Glutamatergic neuron (in vitro differentiated cells): ENCODE data around the gene PTPN14. TPM values are rescaled to one million over a fixed set of nuclear protein-coding genes. Genes with fewer than 3 reads are reported as not detected.

ENCODE experiments used
- DNase-seq: peaks from one replicate; pipeline ENCODE4 v3.0.0; 2022
- H3K27ac Mint-ChIP-seq: one replicate; pipeline ENCODE4 v1.8.0; 2020; ENCODE audit warnings: mild to moderate bottlenecking, mixed read lengths, inconsistent platforms; ENCODE audit not compliant: unreplicated experiment
- H3K27me3 Mint-ChIP-seq: one replicate; pipeline ENCODE4 v1.8.0; 2020; ENCODE audit warnings: mild to moderate bottlenecking, moderate library complexity, mixed read lengths, inconsistent platforms; ENCODE audit not compliant: unreplicated experiment
- H3K36me3 Mint-ChIP-seq: one replicate; pipeline ENCODE4 v1.8.0; 2020; ENCODE audit warnings: mild to moderate bottlenecking, mixed read lengths, inconsistent platforms; ENCODE audit not compliant: unreplicated experiment
- H3K4me1 Mint-ChIP-seq: one replicate; pipeline ENCODE4 v1.8.0; 2020; ENCODE audit warnings: mild to moderate bottlenecking, low read depth, mixed read lengths, inconsistent platforms; ENCODE audit not compliant: unreplicated experiment
- H3K4me3 Mint-ChIP-seq: one replicate; pipeline ENCODE4 v1.8.0; 2020; ENCODE audit warnings: mild to moderate bottlenecking, mixed read lengths, inconsistent platforms; ENCODE audit not compliant: unreplicated experiment
- H3K9me3 Mint-ChIP-seq: one replicate; pipeline ENCODE4 v1.8.0; 2020; ENCODE audit warnings: mild to moderate bottlenecking, moderate library complexity, mixed read lengths, inconsistent platforms; ENCODE audit not compliant: unreplicated experiment
- CTCF ChIP-seq: fragments of 200-600 bp; sonication (generic); IDR thresholded peaks from one replicate; pipeline ENCODE4 v1.5.0; 2021; ENCODE audit not compliant: partially characterized antibody, unreplicated experiment
- total RNA-seq: library from RNA; stranded (reverse); fragmentation: NEBNext Ultra II Directional; extraction: Animal tissue kit (Norgen Biotek cat#: 25700); gene quantifications from one replicate; pipeline ENCODE4 v1.2.1, GENCODE V29; 2021; ENCODE audit not compliant: unreplicated experiment

Gene PTPN14
- total RNA-seq, 1 donor from 2014 or later: 1.7 TPM

GRCh38 chr1:214344897-214345296 is 206.5 kb downstream of the PTPN14 start:
- Mint-ChIP-seq H3K4me3 (no peak overlapping the region), H3K36me3 (peaks cover 6% of the 10 kb centered on the region), H3K27me3 (no peaks in the 10 kb centered on the region)

DNA sequence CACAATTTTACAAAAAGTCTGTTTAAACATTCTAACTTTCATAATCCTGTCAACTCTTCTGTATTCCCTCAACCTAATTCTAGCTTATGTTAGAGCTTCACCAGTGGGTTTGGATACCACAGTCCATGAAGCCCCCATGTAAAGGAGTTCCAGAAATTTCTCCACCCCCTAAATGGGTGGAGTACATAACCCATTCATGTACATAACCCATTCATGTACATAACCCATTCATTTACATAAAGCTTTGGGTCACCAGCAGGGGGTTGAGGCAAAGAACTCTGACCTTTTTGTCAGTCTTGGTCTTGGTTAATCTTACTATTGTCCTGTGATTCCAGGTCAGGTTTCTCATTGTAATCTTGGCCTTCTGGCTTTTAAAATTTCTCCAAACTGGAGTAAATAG is 208.9 kb downstream of the PTPN14 start:
- Mint-ChIP-seq H3K27me3 (no peaks in the 10 kb centered on the region), H3K4me3 (no peak overlapping the region), H3K9me3 (no peaks in the 10 kb centered on the region), H3K4me1 (peaks cover 5% of the 10 kb centered on the region), H3K27ac (no peak overlapping the region), H3K36me3 (peaks cover 6% of the 10 kb centered on the region)
- DNase-seq: no peak
- TF ChIP-seq CTCF: no peak

More at GRCh38 chr1:214344897-214345296, 206.5 kb downstream of the PTPN14 start:
- no peak overlapping the region for H3K27ac Mint-ChIP-seq
- no peaks in the 10 kb centered on the region for H3K9me3 Mint-ChIP-seq
- TF ChIP-seq CTCF: no peak
- DNase-seq: no peak
- H3K4me1 Mint-ChIP-seq: no peaks in the 10 kb centered on the region

DNA sequence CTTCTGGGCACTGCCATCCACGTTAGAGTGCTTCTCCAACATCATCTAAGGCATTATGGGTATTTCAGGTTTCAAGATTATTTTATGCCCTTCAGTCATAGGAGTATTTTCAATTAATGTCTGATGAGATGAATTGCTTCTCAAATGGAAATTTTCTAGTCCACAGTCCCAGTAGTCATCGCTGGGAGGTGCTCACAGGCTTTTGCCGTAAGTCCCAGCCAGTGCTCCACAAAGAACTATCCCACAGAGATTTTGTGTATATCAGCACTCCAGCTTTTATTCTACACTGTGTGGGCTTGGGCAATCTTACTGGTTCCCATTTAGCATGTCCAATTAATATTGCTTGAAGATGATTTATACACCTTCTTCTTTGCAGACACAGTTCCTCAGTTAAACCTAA is 209.5 kb downstream of the PTPN14 start:
- no peak for TF ChIP-seq CTCF
- peaks cover 6% of the 10 kb centered on the region for H3K36me3 Mint-ChIP-seq
- no peaks in the 10 kb centered on the region for H3K27me3 Mint-ChIP-seq
- peaks cover 10% of the 10 kb centered on the region for H3K4me1 Mint-ChIP-seq
- no peak for DNase-seq
- H3K27ac Mint-ChIP-seq: no peak overlapping the region
- no peak overlapping the region for H3K4me3 Mint-ChIP-seq
- H3K9me3 Mint-ChIP-seq: no peaks in the 10 kb centered on the region

- H3K4me3 Mint-ChIP-seq: no peak overlapping the region
- DNase-seq: no peak
These were observed 209.9 kb downstream of the PTPN14 start for GRCh38 chr1:214341459-214341858.

GRCh38 chr1:214338212-214338611 is 213.2 kb downstream of the PTPN14 start:
- H3K36me3 Mint-ChIP-seq: no peaks in the 10 kb centered on the region
- peaks cover 21% of the 10 kb centered on the region for H3K4me1 Mint-ChIP-seq
- H3K4me3 Mint-ChIP-seq: no peak overlapping the region
- DNase-seq: no peak
- H3K27me3 Mint-ChIP-seq: no peaks in the 10 kb centered on the region
- TF ChIP-seq CTCF: no peak
- H3K27ac Mint-ChIP-seq: no peak overlapping the region
- H3K9me3 Mint-ChIP-seq: no peaks in the 10 kb centered on the region

More at GRCh38 chr1:214341459-214341858, 209.9 kb downstream of the PTPN14 start:
- Mint-ChIP-seq H3K4me1 (peaks cover 11% of the 10 kb centered on the region), H3K9me3 (no peaks in the 10 kb centered on the region), H3K27ac (no peak overlapping the region), H3K36me3 (peaks cover 6% of the 10 kb centered on the region), H3K27me3 (no peaks in the 10 kb centered on the region)
- TF ChIP-seq CTCF: no peak
